GM10266 (cell line): ENCODE results near the gene CPXM1.

Experiments
- DNase-seq: peaks from one replicate; pipeline ENCODE4 v3.0.0; 2012; ENCODE audit errors: extremely low spot score
- CTCF ChIP-seq: IDR thresholded peaks from 2 replicates; pipeline ENCODE4 v1.5.1; 2012; ENCODE audit warnings: mild to moderate bottlenecking, low read depth; ENCODE audit not compliant: control insufficient read depth, insufficient read depth; ENCODE audit errors: missing control alignments

CPXM1 gene

GRCh38 chr20:2750491-2751251, 49.8 kb downstream of the CPXM1 start:
- DNase-seq = peak; percentile 45
- TF ChIP-seq CTCF = no peak

GRCh38 chr20:2749951-2750490, 50.4 kb downstream of the CPXM1 start:
- TF ChIP-seq CTCF = no peak
- peak; percentile 38 for DNase-seq

- no peak for TF ChIP-seq CTCF
- peak; percentile 24 for DNase-seq
Measured at GRCh38 chr20:2749343-2749950, 51.0 kb downstream of the CPXM1 start.

GRCh38 chr20:2748551-2749342, 51.7 kb downstream of the CPXM1 start:
- peak; percentile 22 for DNase-seq
- TF ChIP-seq CTCF = no peak

GRCh38 chr20:2747676-2748235, 52.7 kb downstream of the CPXM1 start:
- no peak for DNase-seq
- no peak for TF ChIP-seq CTCF

GRCh38 chr20:2746636-2747265, 53.7 kb downstream of the CPXM1 start:
- DNase-seq = no peak
- no peak for TF ChIP-seq CTCF
